HepG2 (cell line): ENCODE results near the gene XRCC1. TPM values are rescaled to one million over a fixed set of nuclear protein-coding genes. Genes with fewer than 3 reads are reported as not detected.

Source experiments
- ATAC-seq: fragments of 200-7000 bp; cut with Tn5 transposase; 3 replicates; pipeline ENCODE4 v1.9.1; 2020; ENCODE audit warnings: mild to moderate bottlenecking, moderate library complexity
- BruUV-seq: library from RNA; stranded (reverse); fragments of 400-500 nt; replicated peaks from 2 replicates; lab custom pipeline; 2021; lab: Mats Ljungman, UMichigan
- CTCF ChIA-PET: fragments of 300-600 bp; formaldehyde crosslinking; extraction: SDS; loops from one replicate; lab custom pipeline; 2021; ENCODE audit warnings: low total read pairs, inconsistent platforms, low intra/inter-chr PET ratio; lab: Yijun Ruan, JAX
- POLR2A ChIA-PET: fragments of 350-600 bp; sonication (Branson Sonifier 250); formaldehyde crosslinking; loops from one replicate; lab custom pipeline; 2020; ENCODE audit warnings: antibody characterized with exemption, inconsistent platforms; lab: Yijun Ruan, JAX
- DNase-seq: peaks from one replicate; pipeline ENCODE4 v3.0.0-alpha.2; 2015; ENCODE audit warnings: low spot score
- FAIRE-seq: peaks from 3 replicates; lab custom pipeline; 2011; peaks lifted over from hg19 to GRCh38; lab: Jason Lieb, UNC
- H2AFZ ChIP-seq: one replicate; pipeline ENCODE4 v1.6.1; 2011; ENCODE audit warnings: low read length, inconsistent platforms
- H3K27ac ChIP-seq: fragments of 300-600 bp; 3 replicates; pipeline ENCODE4 v1.8.0; 2011; ENCODE audit warnings: mixed run types, mild to moderate bottlenecking, mixed read lengths, low read length, inconsistent platforms; ENCODE audit not compliant: insufficient read depth; ENCODE audit errors: extremely low read length
- H3K27me3 ChIP-seq, 2 experiments: fragments of 200-600 bp in 1 of 2; 2 replicates in 1 of 2; 3 replicates in 1 of 2; pipeline versions ENCODE4 v1.6.0 to v1.8.0; 2011; ENCODE audit warnings: low read length in 2 of 2, mild to moderate bottlenecking in 2 of 2, moderate library complexity in 2 of 2, inconsistent platforms in 1 of 2; ENCODE audit not compliant: insufficient read depth in 2 of 2, control insufficient read depth in 1 of 2
- H3K36me3 ChIP-seq, 2 experiments: fragments of 200-600 bp in 1 of 2; replicated peaks in 1 of 2; 2 replicates in 1 of 2; 3 replicates in 1 of 2; pipeline versions ENCODE4 v1.5.1 to v1.8.0; 2011; ENCODE audit warnings: low read length in 2 of 2, inconsistent platforms in 1 of 2; ENCODE audit not compliant: insufficient read depth in 2 of 2, control insufficient read depth in 1 of 2
- H3K4me1 ChIP-seq: 2 replicates; pipeline ENCODE4 v1.5.1; 2012; ENCODE audit warnings: low read length, inconsistent platforms; ENCODE audit not compliant: insufficient read depth
- H3K4me2 ChIP-seq: 2 replicates; pipeline ENCODE4 v1.6.0; 2011; ENCODE audit warnings: low read depth, low read length, inconsistent platforms
- H3K4me3 ChIP-seq, 3 experiments: fragments of 200-600 bp in 1 of 3; sonication (generic), shearing (Covaris generic) in 1 of 3; replicated peaks in 1 of 3; 2 replicates each; pipeline ENCODE4 v1.5.1; 2011 to 2016; ENCODE audit warnings: low read length in 3 of 3, inconsistent platforms in 2 of 3, low read depth in 2 of 3, mild to moderate bottlenecking in 2 of 3, control low read depth in 1 of 3, mixed read lengths in 1 of 3; ENCODE audit not compliant: insufficient read depth in 1 of 3
- H3K79me2 ChIP-seq: one replicate; pipeline ENCODE4 v1.6.1; 2011; ENCODE audit warnings: low read length, inconsistent platforms; ENCODE audit not compliant: insufficient read depth
- H3K9ac ChIP-seq: 2 replicates; pipeline ENCODE4 v1.6.0; 2011; ENCODE audit warnings: mild to moderate bottlenecking, low read depth, low read length, inconsistent platforms; ENCODE audit not compliant: insufficient read depth
- H3K9me3 ChIP-seq: 2 replicates; pipeline ENCODE4 v1.5.1; 2012; ENCODE audit warnings: mild to moderate bottlenecking, low read length
- H4K20me1 ChIP-seq: 2 replicates; pipeline ENCODE4 v1.6.0; 2011; ENCODE audit warnings: inconsistent platforms, mild to moderate bottlenecking, low read length, moderate library complexity; ENCODE audit not compliant: insufficient read depth
- AHR ChIP-seq: IDR thresholded peaks from 2 replicates; pipeline ENCODE4 v1.6.1; 2018; ENCODE audit warnings: missing genetic modification reagents, missing compliant biosample characterization
- ATF3 ChIP-seq: sonication (generic); formaldehyde crosslinking; IDR thresholded peaks from 2 replicates; pipeline ENCODE4 v1.4.0; 2020; ENCODE audit warnings: missing genetic modification reagents
- ELF1 ChIP-seq: sonication (generic); formaldehyde crosslinking; IDR thresholded peaks from 2 replicates; pipeline ENCODE4 v1.4.0; 2020; ENCODE audit warnings: missing genetic modification reagents
- ETV6 ChIP-seq: sonication (generic); formaldehyde crosslinking; conservative IDR thresholded peaks from 2 replicates; pipeline ENCODE4 v1.4.0; 2020; ENCODE audit warnings: missing genetic modification reagents
- GABPA ChIP-seq, 2 experiments: IDR thresholded peaks; 2 replicates each; pipeline ENCODE4 v1.6.1; 2011 to 2016; ENCODE audit warnings: low read depth in 2 of 2, low read length in 1 of 2, missing biosample characterization in 1 of 2, missing genetic modification characterization in 1 of 2
- GATAD2A ChIP-seq: IDR thresholded peaks from 2 replicates; pipeline ENCODE4 v1.6.1; 2016
- HDAC1 ChIP-seq: sonication (generic); formaldehyde crosslinking; IDR thresholded peaks from 2 replicates; pipeline ENCODE4 v1.5.1; 2020; ENCODE audit warnings: mild to moderate bottlenecking, missing genetic modification reagents
- HNRNPL ChIP-seq: fragments of 200-400 bp; formaldehyde crosslinking; IDR thresholded peaks from 2 replicates; pipeline ENCODE4 v1.6.1; 2017; ENCODE audit warnings: mild to moderate bottlenecking, low read depth, low read length
- MED1 ChIP-seq: sonication (generic); formaldehyde crosslinking; IDR thresholded peaks from 2 replicates; pipeline ENCODE4 v1.4.0; 2020; ENCODE audit warnings: missing genetic modification reagents
- NFE2 ChIP-seq: sonication (generic); formaldehyde crosslinking; IDR thresholded peaks from 2 replicates; pipeline ENCODE4 v1.4.0; 2020; ENCODE audit warnings: missing genetic modification reagents
- ONECUT2 ChIP-seq: sonication (generic); formaldehyde crosslinking; IDR thresholded peaks from 2 replicates; pipeline ENCODE4 v1.4.0; 2020; ENCODE audit warnings: missing genetic modification reagents
- RXRB ChIP-seq: IDR thresholded peaks from 2 replicates; pipeline ENCODE4 v1.6.1; 2016; ENCODE audit warnings: borderline replicate concordance, missing genetic modification reagents, missing compliant biosample characterization
- ZBTB43 ChIP-seq: sonication (generic); formaldehyde crosslinking; conservative IDR thresholded peaks from 2 replicates; pipeline ENCODE4 v1.4.0; 2020; ENCODE audit warnings: missing genetic modification reagents
- ZNF253 ChIP-seq: sonication (generic); formaldehyde crosslinking; IDR thresholded peaks from 2 replicates; pipeline ENCODE4 v1.8.0; 2022; ENCODE audit warnings: mild to moderate bottlenecking, missing genetic modification reagents, borderline replicate concordance
- ZNF614 ChIP-seq: IDR thresholded peaks from 2 replicates; pipeline ENCODE4 v1.6.1; 2018; ENCODE audit warnings: missing biosample characterization, missing genetic modification reagents, inconsistent platforms, borderline replicate concordance
- ZNF773 ChIP-seq: sonication (generic); formaldehyde crosslinking; IDR thresholded peaks from 2 replicates; pipeline ENCODE4 v1.4.0; 2020; ENCODE audit warnings: missing genetic modification reagents, borderline replicate concordance
- WGBS: methylation state at CpG from one replicate; pipeline ENCODE4 v1.1.6; 2017; ENCODE audit warnings: low lambda C conversion rate; 5-methylcytosine and 5-hydroxymethylcytosine counted together
- in situ Hi-C: cut with HindIII; loops from 2 replicates; pipeline ENCODE4 v1.10.0; 2017; ENCODE audit warnings: low pct_unique_long_range_greater_than_20kb; ENCODE audit not compliant: extremely low pct_ligation_motif_present
- intact Hi-C: fragments of 100-400 bp; cut with micrococcal nuclease; formaldehyde crosslinking; loops from one replicate; pipeline ENCODE4 v1.10.0; 2022; ENCODE audit not compliant: unreplicated experiment
- polyA plus RNA-seq, 8 experiments: library from polyadenylated mRNA; depleted of rRNA in 3 of 8; stranded (reverse) in 7 of 8; unstranded in 1 of 8; fragments of >200 nt; fragmentation: Illumina TruSeq in 4 of 8; extraction: Trizol in 4 of 8; gene quantifications; 2 replicates each; pipeline versions ENCODE4 v1.2.1 to v1.2.3, GENCODE V29; 2011 to 2016; ENCODE audit warnings: low read depth in 4 of 8, missing spikeins in 1 of 8, mixed read lengths in 1 of 8; ENCODE audit not compliant: insufficient read depth in 1 of 8
- total RNA-seq, 5 experiments: library from RNA; depleted of rRNA; stranded (reverse); fragments of >200 nt; fragmentation: Illumina TruSeq; extraction: Trizol; gene quantifications; 2 replicates each; pipeline ENCODE4 v1.2.3, GENCODE V29; 2016; ENCODE audit warnings: low read depth in 1 of 5

XRCC1 gene
- total and polyA plus RNA-seq, 2 of the 13 experiments (the other 11 are each of a cell fraction or from before 2014, with no cell fraction given): 24.7 to 26.3 TPM

- no peak for TF ChIP-seq HNRNPL
Measured at GRCh38 chr19:43525836-43526771, 49.2 kb downstream of the XRCC1 start (continued).

- Histone ChIP-seq H3K27ac (peak overlapping the region; percentile 65), H3K36me3 (no peaks in the 10 kb centered on the region), H3K27me3 (no peaks in the 10 kb centered on the region; a peak in 1 of 5 replicates), H3K4me1 (peaks cover 11% of the 10 kb centered on the region), H3K4me3 (peak overlapping the region; percentile 83 to 87 (median 85)), H3K9me3 (no peaks in the 10 kb centered on the region), H4K20me1 (no peaks in the 10 kb centered on the region), H3K4me2 (peak overlapping the region; percentile 88), H3K79me2 (peaks cover 13% of the 10 kb centered on the region), H3K9ac (peak overlapping the region; percentile 73), H2AFZ (peak overlapping the region; percentile 70)
- intact Hi-C loops: loop anchor here (10.0 kb wide), 1 partner anchor 70 kb away; the partner anchor contains the start of genes IRGQ and ZNF576
- DNase-seq (peak; percentile 87), FAIRE-seq (peak; percentile 51), ATAC-seq (peak; percentile 85)
- ChIA-PET POLR2A (interaction anchor here (1.0 to 1.7 kb wide), 5 partner anchors 21 to 86 kb away, joined by 3 to 8 read pairs (median 7); partner anchors contain the start of genes IRGQ, PHLDB3 and ZNF576), CTCF (no interaction called here)
- in situ Hi-C loops: loop anchor here (5.0 kb wide), 1 partner anchor 78 kb away; no protein-coding TSS in a partner anchor
- TSS peak; percentile 36 for BruUV-seq
- WGBS: 12% methylated on average over 10 of the region's 12 CpGs
- TF ChIP-seq ETV6: peak; percentile 96
- peak; percentile 60; the same call in 1 of the 2 replicates for TF ChIP-seq ZBTB43 (CRISPR knock-in tag)
- TF ChIP-seq ZNF253 (CRISPR knock-in tag): no peak
- TF ChIP-seq ZNF773 (CRISPR knock-in tag): no peak
- TF ChIP-seq MED1 (CRISPR knock-in tag): peak; percentile 55
- TF ChIP-seq ELF1: peak; percentile 77
- peak; percentile 65 for TF ChIP-seq HDAC1
- 0 out of 2 replicates have a peak, but pooled peaks have one; percentile 27 for TF ChIP-seq AHR (CRISPR knock-in tag)
- TF ChIP-seq NFE2: no peak
- peak; percentile 82 for TF ChIP-seq GATAD2A (CRISPR knock-in tag)
- TF ChIP-seq RXRB (CRISPR knock-in tag): peak; percentile 36; the same call in 1 of the 2 replicates
- TF ChIP-seq ATF3: 0 out of 2 replicates have a peak, but pooled peaks have one; percentile 17
- 0 out of 2 replicates have a peak, but pooled peaks have one; percentile 20 for TF ChIP-seq ZNF614 (CRISPR knock-in tag)
- TF ChIP-seq ONECUT2 (CRISPR knock-in tag): no peak
- 0 out of 2 replicates have a peak, but pooled peaks have one; percentile 26 for TF ChIP-seq GABPA (IDR thresholded peaks at IDR 0.05; ENCODE audit: low read depth, low read length)
- TF ChIP-seq GABPA (CRISPR knock-in tag; IDR thresholded peaks at IDR 0.05; ENCODE audit: low read depth): peak; percentile 78
Measured at GRCh38 chr19:43524922-43525835, 50.1 kb downstream of the XRCC1 start.
